ENCODE results near the gene CELF4.

GRCh38 chr18:37394610-37394965, 171.0 kb downstream of the CELF4 start:
- TF ChIP-seq CEBPB (IDR thresholded peaks at IDR 0.05; ENCODE audit: low read depth, low read length) (no peak), POLR2A (IDR thresholded peaks at IDR 0.05; ENCODE audit: low read depth, low read length) (no peak), RAD21 (IDR thresholded peaks at IDR 0.05; ENCODE audit: low read length) (no peak), MAFK (IDR thresholded peaks at IDR 0.05; ENCODE audit: low read depth, low read length) (no peak), MXI1 (IDR thresholded peaks at IDR 0.05; ENCODE audit: borderline replicate concordance, low read depth, low read length) (no peak), FOS (IDR thresholded peaks at IDR 0.05; ENCODE audit: low read depth, low read length) (no peak)
- TF ChIP-seq, protein P1, sequence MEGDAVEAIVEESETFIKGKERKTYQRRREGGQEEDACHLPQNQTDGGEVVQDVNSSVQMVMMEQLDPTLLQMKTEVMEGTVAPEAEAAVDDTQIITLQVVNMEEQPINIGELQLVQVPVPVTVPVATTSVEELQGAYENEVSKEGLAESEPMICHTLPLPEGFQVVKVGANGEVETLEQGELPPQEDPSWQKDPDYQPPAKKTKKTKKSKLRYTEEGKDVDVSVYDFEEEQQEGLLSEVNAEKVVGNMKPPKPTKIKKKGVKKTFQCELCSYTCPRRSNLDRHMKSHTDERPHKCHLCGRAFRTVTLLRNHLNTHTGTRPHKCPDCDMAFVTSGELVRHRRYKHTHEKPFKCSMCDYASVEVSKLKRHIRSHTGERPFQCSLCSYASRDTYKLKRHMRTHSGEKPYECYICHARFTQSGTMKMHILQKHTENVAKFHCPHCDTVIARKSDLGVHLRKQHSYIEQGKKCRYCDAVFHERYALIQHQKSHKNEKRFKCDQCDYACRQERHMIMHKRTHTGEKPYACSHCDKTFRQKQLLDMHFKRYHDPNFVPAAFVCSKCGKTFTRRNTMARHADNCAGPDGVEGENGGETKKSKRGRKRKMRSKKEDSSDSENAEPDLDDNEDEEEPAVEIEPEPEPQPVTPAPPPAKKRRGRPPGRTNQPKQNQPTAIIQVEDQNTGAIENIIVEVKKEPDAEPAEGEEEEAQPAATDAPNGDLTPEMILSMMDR (conservative IDR thresholded peaks at IDR 0.05; ENCODE audit: low read depth, low read length), result no peak
